WERI-Rb-1 (cell line): ENCODE results near the gene SIDT2.

Source experiments
- DNase-seq: peaks from one replicate; pipeline ENCODE4 v3.0.0-alpha.2; 2020
- H3K27ac ChIP-seq: fragments of 250-450 bp; sonication (Bioruptor Pico); 2 replicates; pipeline ENCODE4 v1.5.1; 2020; ENCODE audit warnings: mild to moderate bottlenecking, moderate library complexity
- H3K27me3 ChIP-seq: fragments of 250-450 bp; sonication (Bioruptor Pico); 2 replicates; pipeline ENCODE4 v1.5.1; 2021; ENCODE audit warnings: mild to moderate bottlenecking, low read depth, moderate library complexity; ENCODE audit not compliant: insufficient read depth, severe bottlenecking
- H3K36me3 ChIP-seq: fragments of 250-450 bp; sonication (Bioruptor Pico); 2 replicates; pipeline ENCODE4 v1.5.1; 2020; ENCODE audit warnings: mild to moderate bottlenecking, moderate library complexity
- H3K4me3 ChIP-seq: 2 replicates; pipeline ENCODE4 v1.5.1; 2011; ENCODE audit warnings: low read depth, mild to moderate bottlenecking, control low read depth, low read length
- H3K9me3 ChIP-seq: fragments of 250-450 bp; sonication (Bioruptor Pico); 2 replicates; pipeline ENCODE4 v1.5.1; 2021; ENCODE audit warnings: mild to moderate bottlenecking, moderate library complexity; ENCODE audit not compliant: severe bottlenecking
- CTCF ChIP-seq: IDR thresholded peaks from 2 replicates; pipeline ENCODE4 v1.5.1; 2011; ENCODE audit warnings: low read depth, mild to moderate bottlenecking, control low read depth, inconsistent platforms, low read length

Gene SIDT2

GRCh38 chr11:117143871-117144476 is 34.6 kb upstream of the SIDT2 start, which contains the start of gene PAFAH1B2:
Gene PAFAH1B2, plus strand, starts transcription at chr11:117144287. Its CDS starts 8,161 bp downstream, at chr11:117152448.
- no peaks in the 10 kb centered on the region for H3K27me3 ChIP-seq
- H3K27ac ChIP-seq, result peak within 1 kb of the TSS; percentile 94
- peak; percentile 97 for DNase-seq
- peaks cover 31% of the 10 kb centered on the region for H3K36me3 ChIP-seq
- H3K4me3 ChIP-seq, result peak within 1 kb of the TSS; percentile 95
- H3K9me3 ChIP-seq, result no peaks in the 10 kb centered on the region
- no peak for TF ChIP-seq CTCF

GRCh38 chr11:117144477-117145392 is 33.8 kb upstream of the SIDT2 start:
- Histone ChIP-seq H3K36me3 (peaks cover 32% of the 10 kb centered on the region), H3K9me3 (no peaks in the 10 kb centered on the region), H3K27ac (peak overlapping the region; percentile 94), H3K4me3 (peak overlapping the region; percentile 95), H3K27me3 (no peaks in the 10 kb centered on the region)
- TF ChIP-seq CTCF, result no peak
- DNase-seq, result peak; percentile 27

DNA sequence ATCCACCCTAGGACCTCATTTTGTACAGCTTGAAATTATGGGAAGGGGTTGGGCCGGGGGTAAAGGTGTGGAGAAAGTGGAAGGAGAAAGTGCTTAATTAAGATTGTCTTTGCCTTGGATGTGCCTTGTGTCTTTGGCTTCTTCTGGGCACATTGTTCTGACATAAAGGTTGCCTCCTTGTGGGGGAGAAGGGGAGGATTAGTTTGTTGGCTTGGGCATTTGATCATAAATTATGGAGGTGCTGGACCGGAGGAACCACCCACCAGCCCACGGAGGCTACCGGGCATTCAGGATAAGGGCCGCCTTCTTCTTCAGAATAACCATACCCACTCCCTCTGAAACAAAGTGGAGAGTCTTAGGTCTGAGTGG is 33.2 kb upstream of the SIDT2 start:
- Histone ChIP-seq H3K27me3 (no peaks in the 10 kb centered on the region), H3K27ac (peak overlapping the region; percentile 94), H3K36me3 (peaks cover 32% of the 10 kb centered on the region), H3K4me3 (peak overlapping the region; percentile 95), H3K9me3 (no peaks in the 10 kb centered on the region)
- peak; percentile 40 for DNase-seq
- TF ChIP-seq CTCF, result no peak

DNA sequence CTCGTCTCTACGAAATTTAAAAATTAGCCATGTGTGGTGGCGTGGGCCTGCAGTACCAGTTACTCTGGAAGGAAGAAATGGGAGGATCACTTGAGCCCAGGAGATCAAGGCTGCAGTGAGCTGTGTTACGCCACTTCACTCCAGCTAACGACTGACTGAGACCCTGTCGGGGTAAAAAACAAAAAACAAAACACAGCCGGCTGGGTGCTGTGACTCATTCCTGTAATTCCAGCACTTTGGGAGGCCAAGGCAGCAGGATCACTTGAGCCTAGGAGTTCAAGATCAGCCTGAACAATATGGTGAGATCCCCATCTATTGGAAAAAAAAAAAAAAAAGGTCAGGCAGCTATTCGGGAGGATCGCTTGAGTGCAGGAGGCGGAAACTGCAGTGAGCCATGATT is 32.0 kb upstream of the SIDT2 start:
- no peak overlapping the region for H3K4me3 ChIP-seq
- H3K27ac ChIP-seq, result no peak overlapping the region
- H3K36me3 ChIP-seq, result peaks cover 32% of the 10 kb centered on the region
- no peaks in the 10 kb centered on the region for H3K27me3 ChIP-seq
- no peak for DNase-seq
- no peak for TF ChIP-seq CTCF
- no peaks in the 10 kb centered on the region for H3K9me3 ChIP-seq

- peaks cover 61% of the 10 kb centered on the region for H3K36me3 ChIP-seq
- no peaks in the 10 kb centered on the region for H3K9me3 ChIP-seq
- H3K27ac ChIP-seq, result no peak overlapping the region
- no peaks in the 10 kb centered on the region for H3K27me3 ChIP-seq
- H3K4me3 ChIP-seq, result no peak overlapping the region
- TF ChIP-seq CTCF, result no peak
- no peak for DNase-seq
Measured at GRCh38 chr11:117152066-117152465, 26.5 kb upstream of the SIDT2 start.
